ENCODE results near the gene RPS15.
"Not testable (repeated sequence)": the region's sequence is repeated elsewhere in the genome, so short reads cannot be mapped to it uniquely, and the experiment has no call there.

Gene RPS15

DNA sequence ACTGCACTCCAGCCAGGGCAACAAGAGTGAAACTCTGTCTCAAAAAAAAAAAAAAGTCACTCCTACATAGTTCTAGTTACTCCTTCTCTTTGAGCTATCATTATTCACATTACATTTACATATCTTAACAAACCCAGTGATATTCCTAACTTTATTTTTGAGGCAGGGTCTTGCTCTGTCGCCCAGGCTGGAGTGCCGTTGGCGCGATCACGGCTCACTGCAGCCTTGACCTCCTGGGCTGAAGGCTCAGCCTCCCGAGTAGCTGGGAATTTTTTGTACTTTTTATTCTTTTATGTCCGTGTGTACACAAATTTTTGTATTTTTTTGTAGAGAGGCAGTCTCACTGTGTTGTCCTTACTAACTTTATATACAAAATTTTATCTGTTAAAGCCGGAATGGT is 587 bp upstream of the RPS15 start:
- DNase-seq = no peak

GRCh38 chr19:1438933-1439354 is 748 bp downstream of the RPS15 start:
- DNase-seq = peak; percentile 45

DNA sequence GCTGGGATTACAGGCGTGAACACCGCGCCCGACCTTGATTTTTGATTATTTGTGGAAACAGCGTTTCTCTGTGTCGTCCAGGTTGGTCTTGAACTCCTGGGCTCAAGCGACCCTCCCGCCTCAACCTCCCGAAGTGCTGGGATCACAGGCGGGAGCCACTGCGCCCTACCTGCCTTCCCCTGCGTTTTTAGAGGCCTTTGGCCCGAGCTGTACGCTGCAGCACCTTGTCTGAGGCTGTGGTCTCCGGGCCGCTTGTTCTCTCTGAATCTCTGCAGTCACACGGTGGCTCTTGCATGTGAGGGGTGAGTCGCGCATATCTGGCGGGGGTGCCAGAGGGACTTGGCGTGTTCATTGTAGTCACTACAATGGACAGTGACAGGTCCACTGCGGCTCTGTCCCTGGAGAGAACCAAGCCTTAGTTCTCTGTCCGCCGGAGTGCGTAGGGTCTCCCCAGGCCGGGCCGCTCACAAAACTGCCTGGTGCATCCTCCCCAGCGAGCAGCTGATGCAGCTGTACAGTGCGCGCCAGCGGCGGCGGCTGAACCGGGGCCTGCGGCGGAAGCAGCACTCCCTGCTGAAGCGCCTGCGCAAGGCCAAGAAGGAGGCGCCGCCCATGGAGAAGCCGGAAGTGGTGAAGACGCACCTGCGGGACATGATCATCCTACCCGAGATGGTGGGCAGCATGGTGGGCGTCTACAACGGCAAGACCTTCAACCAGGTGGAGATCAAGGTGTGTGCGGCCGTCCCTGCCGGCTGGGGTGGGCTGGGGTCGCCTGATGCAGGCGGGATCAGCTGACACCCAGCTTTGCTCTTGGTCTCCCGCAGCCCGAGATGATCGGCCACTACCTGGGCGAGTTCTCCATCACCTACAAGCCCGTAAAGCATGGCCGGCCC is 1.6 kb downstream of the RPS15 start:
- DNase-seq = not testable (repeated sequence)

- DNase-seq = no peak
Measured at GRCh38 chr19:1440418-1440801, 2.2 kb downstream of the RPS15 start.

GRCh38 chr19:1441022-1441426 is 2.8 kb downstream of the RPS15 start:
- DNase-seq = no peak

- DNase-seq = no peak
Measured at GRCh38 chr19:1441677-1442438, 3.7 kb downstream of the RPS15 start.

- peak; percentile 86 for DNase-seq
Measured at GRCh38 chr19:1445185-1445931, 7.2 kb downstream of the RPS15 start.

DNA sequence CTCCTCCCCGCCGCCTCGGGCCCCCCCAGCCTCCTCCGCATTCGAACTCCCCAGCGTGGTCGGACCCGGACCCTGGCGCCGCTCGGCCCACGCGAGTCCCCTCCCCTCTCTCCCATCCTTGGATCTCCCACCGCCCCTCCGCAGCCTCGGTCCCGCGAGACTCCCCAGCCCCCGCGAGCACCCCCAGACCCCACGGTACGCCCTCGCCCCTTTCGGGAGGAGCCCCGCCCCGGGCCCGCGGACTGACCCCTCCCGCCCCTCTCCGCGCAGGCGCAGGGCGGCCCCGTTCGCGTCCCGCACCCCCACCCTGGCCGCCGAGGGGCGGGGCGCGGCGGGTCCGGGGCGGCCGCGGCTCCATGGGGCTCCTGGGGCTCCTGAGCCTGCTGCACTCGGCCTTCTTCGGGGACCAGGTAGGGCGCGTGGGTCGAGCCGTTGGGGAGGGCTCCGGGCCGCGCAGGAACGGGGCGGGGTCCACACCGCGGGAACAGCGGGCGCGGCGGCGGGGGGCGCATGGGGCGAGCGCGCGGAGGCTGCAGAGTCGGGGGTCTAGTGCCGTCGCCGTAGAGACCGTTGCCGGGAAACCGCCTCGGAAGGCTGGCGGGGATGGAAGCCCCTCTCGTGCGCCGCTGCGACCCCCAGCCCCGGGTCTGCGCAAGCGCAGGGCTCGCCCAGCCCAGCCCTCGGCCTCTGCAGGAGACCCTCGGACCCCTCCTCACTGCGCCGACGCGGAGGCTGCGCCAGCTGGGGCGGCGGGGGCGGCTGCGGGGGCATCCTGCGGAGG is 7.9 kb downstream of the RPS15 start:
- peak; percentile 47 for DNase-seq

DNA sequence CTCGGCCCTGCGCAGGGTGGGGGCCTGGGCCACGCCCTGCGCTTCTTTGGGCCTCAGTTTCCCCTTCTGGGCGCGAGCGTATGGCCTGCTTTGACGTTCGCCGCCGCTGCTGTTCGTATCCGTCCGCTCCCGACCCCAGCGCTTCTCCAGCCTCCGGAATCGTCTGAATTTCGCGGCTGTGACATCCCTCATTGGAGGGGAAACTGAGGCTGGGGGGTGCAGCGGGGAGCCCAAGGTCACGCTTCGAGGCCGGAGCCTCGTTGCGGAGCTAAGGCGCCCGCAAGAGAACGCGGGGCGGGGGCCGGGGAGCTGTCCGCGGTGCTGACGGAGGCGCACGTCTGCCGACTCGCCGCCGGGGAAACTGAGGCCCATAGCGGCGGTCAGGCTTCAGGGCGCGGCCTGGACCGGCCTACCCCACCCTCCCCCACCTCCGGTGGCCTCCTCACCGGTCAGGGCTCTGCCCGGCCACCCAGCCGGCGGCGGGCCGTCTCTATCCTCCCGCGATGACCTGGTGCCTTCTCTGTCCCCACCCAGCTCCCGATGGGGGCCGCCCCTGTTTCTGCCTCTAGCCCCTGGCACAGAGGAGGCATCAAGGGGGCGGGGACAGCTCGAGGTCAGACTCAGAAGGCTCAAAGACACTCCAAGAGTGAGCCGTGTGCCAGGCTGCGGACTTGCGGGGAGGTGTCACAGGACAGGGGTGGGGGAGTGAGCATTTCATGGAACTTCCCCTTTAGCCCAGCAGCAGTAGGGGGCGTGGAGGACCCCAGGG is 8.7 kb downstream of the RPS15 start:
- DNase-seq = peak; percentile 67

GRCh38 chr19:1447504-1447903 is 9.3 kb downstream of the RPS15 start:
- DNase-seq = no peak

DNA sequence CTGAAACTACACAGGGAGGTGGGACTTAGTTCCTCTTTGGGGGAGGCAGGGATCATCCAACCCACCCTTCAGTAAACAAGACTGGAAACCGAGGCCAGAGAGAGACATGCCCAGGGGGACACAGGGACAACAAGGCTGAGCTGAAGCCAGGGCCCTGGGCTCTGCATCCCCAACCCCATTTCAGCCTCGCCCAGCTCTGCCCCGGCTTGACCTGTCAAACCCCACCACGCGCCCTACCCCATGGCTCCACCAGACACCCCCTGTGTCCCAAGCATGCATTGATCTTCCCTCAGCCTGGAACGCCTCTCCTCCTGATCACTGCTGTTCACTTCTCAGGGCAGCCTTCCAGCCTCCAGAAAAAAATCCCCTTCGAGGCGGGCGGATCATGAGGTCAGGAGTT is 9.7 kb downstream of the RPS15 start:
- DNase-seq = no peak

- peak; percentile 65 for DNase-seq
Measured at GRCh38 chr19:1449467-1450442, 11.6 kb downstream of the RPS15 start, which contains the start of gene APC2. APC2 (plus strand) TSS chr19:1450121; CDS start chr19:1453002, 2,881 bp downstream.

GRCh38 chr19:1450735-1451731 is 12.8 kb downstream of the RPS15 start:
- no peak for DNase-seq

DNA sequence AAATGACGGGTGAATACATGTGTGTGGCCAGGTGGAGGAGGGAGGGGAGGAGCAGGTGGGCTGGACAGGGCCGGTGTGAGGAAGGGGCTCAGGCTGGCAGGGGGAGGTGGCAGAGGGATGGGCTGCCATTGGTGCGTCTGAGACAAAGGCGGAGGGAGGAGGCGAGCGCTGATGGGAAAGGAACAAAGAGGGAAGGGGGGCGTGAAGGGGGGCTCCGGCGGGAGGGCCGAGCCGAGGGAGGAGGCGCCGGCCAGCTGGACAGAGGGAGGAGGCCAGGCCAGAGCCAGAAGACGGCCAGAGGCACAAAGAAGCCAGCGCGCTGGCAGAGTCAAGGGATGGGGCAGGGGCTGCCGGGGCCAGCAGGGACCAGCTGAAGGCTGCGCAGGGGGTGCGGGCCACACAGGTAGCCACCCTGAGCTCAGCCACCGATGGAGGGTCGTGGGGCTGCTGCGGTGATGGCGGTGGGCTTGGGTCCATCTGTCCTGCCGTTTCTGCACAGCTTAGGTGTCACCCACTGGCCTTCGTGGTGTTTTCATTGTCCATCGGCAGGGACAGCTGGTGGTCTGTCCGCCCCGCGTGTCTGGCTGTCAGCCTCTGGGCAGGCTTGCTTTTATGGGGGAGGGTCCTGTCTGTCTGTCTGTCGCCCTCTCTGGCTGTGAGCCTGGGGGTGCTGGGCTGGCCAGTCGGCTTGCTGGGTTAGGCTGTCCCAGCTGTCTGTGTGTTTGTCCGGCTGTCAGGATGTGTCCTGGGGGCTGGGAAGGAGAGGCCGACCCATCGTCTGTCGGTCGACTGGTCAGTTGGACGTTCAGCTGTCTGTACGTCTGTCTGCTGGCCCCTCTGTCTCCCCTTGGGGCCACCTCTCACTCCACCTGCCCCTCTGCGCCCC is 14.0 kb downstream of the RPS15 start:
- no peak for DNase-seq

- DNase-seq = no peak
Measured at GRCh38 chr19:1452802-1453524, 14.8 kb downstream of the RPS15 start.

DNA sequence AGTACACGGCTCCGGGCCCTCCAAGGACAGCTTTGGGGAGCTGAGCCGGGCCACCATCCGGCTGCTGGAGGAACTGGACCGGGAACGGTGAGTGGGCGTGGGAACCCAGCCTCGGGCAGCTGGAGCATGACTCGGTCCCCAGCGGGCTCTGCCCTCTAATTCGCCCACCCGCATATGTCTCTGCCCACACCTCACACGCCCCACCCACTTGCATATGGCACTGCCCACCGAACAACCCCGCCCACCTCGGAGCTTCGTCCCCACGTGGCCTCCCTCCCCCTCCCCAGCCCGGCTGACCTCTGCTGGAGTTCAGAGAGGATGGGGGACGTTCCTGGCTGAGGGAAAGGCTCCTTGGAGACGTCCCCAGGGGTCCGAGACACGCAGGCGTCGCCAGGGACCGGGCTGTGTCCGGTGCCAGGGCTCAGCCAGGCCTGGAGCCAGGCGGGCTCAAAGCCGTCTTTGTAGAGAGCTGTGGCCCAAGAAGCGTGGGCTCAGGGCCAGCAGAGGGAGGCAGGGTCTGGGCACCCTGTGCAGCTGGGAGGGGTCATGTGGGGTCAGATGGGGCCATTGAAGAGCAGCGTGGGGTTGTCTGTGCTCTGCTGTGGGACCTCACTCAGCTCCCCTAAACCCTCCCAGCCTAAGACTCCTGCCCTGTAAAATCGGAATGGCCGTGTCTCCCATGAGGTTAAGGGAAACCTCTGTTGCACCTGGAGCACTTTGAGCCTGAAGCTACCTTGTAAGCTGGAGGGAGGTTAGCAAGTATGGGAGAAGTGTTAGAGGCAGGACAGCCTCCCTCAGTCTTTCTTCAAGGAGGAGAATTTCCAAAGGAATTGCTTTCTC is 15.5 kb downstream of the RPS15 start:
- DNase-seq = peak; percentile 56

Measured in hematopoietic multipotent progenitor cell treated with erythropoietin and hydrocortisone succinate and interleukin-3 and kit ligand, for 4 days (in vitro differentiated cells).